Medulla oblongata (tissue), 1 donor: ENCODE data around the gene DCUN1D3.
A peak's percentile ranks its signal among the peaks of the same experiment; 100 is the strongest.

Source experiments
- DNase-seq: peaks from one replicate; pipeline ENCODE4 v3.0.0-alpha.2; 2015; ENCODE audit errors: extremely low spot score

DCUN1D3 gene

GRCh38 chr16:20918486-20919239 is 18.5 kb upstream of the DCUN1D3 start:
- no peak for DNase-seq

GRCh38 chr16:20916942-20917341 is 16.8 kb upstream of the DCUN1D3 start:
- no peak for DNase-seq

GRCh38 chr16:20916289-20916688 is 16.1 kb upstream of the DCUN1D3 start:
- no peak for DNase-seq

DNA sequence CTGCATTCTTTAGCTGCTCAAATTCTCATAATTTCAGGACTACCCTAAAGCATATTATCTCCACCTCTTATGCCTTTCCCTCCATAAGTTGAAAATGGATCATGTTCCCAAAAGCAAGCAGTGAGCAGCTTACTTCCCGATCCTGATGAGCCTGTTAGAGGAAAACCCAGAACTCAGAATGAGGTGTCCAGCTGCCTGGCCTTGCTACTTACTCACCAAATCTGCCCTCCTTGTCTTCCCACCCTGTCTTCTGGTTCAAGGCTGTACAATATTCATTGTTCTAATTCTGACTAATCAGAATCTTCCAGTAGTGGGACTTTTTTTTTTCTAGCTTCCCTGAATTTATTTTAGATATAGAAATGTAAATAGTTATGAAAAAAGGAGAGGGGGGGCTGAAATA is 11.2 kb upstream of the DCUN1D3 start:
- no peak for DNase-seq

- DNase-seq = no peak
Measured at GRCh38 chr16:20910781-20911321, 10.7 kb upstream of the DCUN1D3 start.

GRCh38 chr16:20906341-20907255 is 6.4 kb upstream of the DCUN1D3 start:
- no peak for DNase-seq

- DNase-seq = no peak
Measured at GRCh38 chr16:20905576-20905975, 5.4 kb upstream of the DCUN1D3 start.

- DNase-seq = peak; percentile 65
Measured at GRCh38 chr16:20904507-20905081, 4.4 kb upstream of the DCUN1D3 start.

- DNase-seq = no peak
Measured at GRCh38 chr16:20903899-20904506, 3.8 kb upstream of the DCUN1D3 start.

DNA sequence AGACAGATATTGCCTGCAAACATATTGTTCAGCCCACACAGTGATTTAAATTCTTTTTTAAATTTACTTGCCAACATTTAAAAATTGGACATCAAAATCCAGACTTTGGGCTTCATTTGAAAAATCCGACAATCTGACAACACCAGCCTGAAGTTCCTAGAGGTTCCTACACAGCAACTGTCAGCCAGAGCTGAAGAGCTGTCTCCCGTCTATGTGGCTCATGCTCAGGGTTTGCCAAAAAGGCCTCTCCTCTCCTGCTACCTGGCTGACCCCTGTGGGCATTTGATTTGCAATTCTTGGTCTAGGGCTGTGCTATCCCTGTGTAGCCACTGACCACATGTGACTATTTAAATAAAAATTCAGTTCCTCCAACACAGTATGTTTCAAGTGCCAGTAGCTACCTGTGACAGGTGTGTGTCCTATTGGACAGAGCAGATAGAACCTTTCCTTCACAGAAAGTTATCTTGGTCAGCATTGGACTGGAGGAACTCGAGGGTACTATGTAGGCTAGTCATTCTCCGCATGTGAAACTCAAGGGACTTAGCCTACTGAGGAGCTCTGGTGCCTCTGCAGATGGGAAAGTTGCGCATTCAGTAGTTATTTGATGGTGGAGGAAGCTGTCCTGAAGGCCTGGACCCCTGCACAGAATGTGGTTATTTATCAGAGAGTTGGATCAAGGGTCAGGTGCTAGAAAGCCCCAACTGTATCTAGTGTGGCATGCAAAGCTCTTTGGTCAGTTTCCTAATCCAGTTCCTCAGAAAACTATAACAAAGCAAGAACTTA is 3.1 kb upstream of the DCUN1D3 start:
- DNase-seq = no peak

GRCh38 chr16:20902426-20902825 is 2.3 kb upstream of the DCUN1D3 start:
- no peak for DNase-seq

GRCh38 chr16:20901436-20902112 is 1.4 kb upstream of the DCUN1D3 start:
- DNase-seq = peak; percentile 80

DNA sequence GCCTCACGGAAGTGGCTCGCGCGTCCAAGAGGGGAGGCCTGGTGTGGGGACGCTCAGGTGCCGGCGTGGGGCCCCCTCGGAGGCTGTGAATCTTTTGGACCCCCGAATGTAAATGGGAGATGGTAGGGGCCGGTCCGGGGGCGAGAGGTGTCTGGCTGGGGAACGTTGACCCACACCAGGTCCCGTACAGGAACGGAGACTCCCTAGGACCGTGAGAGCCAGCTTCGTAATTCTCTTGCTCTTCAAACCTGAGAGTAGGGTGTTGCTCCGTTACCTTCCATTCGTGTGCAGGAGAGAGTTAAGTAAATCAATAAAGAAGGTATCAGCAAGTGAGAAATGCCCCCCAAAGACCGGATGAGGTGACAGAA is 894 bp upstream of the DCUN1D3 start:
- no peak for DNase-seq

GRCh38 chr16:20899477-20900298 is 470 bp downstream of the DCUN1D3 start:
- DNase-seq = no peak

DNA sequence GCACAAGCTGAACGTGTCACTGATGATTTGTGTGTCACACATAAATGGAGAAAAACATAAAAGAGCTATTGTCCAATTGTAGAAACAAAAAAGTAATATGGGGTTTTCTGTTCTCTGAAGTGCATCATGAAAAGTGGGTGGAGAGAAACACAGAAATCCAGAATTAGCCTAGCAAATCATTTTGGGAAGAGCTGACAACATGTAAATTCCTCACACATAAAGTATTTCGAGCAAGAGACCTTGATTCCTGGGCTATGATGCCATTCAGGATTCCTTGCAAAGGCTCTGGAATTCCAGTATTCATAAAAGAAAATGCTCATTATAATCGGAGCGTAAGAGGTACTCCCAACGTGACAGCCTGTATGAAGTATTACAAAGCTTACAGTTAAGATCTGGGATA is 1.1 kb downstream of the DCUN1D3 start:
- no peak for DNase-seq

- DNase-seq = no peak
Measured at GRCh38 chr16:20897922-20898321, 2.2 kb downstream of the DCUN1D3 start.

DNA sequence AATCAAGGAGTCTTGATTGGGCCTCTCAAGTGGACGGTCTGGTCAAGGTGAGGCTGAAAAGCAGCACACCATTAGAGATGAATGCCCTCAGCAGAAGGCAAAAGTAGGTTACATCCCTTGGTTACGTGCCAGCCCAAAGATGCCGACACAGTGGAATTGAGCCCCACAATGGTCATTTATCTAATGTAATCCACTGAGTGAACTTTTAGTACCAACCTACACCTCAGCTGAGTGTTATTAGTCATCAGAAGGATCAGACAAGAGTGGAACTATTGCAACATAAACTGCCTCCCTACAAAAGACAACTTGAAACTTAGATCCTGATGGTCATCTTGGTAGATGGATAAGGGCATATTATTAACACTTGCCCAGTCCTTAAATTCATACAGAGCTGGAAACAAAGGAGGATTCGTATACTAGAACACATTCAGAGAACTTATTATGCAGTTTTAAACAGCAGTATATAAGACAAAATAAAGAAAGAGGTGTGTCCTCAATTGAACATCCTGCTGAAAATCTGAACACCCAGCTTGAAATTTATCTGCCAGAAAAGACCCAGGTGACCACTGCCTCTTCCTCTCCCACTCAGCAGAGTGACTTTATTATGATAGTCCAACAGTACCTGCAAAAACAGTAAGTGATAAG is 2.8 kb downstream of the DCUN1D3 start:
- DNase-seq = no peak

GRCh38 chr16:20894388-20894787 is 5.8 kb downstream of the DCUN1D3 start:
- DNase-seq = no peak

GRCh38 chr16:20889625-20890275 is 10.4 kb downstream of the DCUN1D3 start:
- no peak for DNase-seq
